MM.1S (cell line): ENCODE data around the gene BABAM1.

ENCODE experiments used
- EZH2 ChIP-seq: fragments of 300-600 bp; sonication (generic); optimal IDR thresholded peaks from 2 replicates; pipeline ENCODE3; 2017; ENCODE audit warnings: low read depth, mild to moderate bottlenecking, antibody characterized with exemption, low read length, mixed read lengths
- EZH2phosphoT487 ChIP-seq: fragments of 300-600 bp; sonication (generic); IDR thresholded peaks from 2 replicates; pipeline ENCODE4 v1.6.1; 2018; ENCODE audit warnings: antibody characterized with exemption, low read length
- TF ChIP-seq, protein P1 (sequence below): fragments of 300-600 bp; sonication (generic); IDR thresholded peaks from 2 replicates; pipeline ENCODE4 v1.5.1; 2016; ENCODE audit warnings: antibody characterized with exemption, low read length, mixed read lengths

DNA sequence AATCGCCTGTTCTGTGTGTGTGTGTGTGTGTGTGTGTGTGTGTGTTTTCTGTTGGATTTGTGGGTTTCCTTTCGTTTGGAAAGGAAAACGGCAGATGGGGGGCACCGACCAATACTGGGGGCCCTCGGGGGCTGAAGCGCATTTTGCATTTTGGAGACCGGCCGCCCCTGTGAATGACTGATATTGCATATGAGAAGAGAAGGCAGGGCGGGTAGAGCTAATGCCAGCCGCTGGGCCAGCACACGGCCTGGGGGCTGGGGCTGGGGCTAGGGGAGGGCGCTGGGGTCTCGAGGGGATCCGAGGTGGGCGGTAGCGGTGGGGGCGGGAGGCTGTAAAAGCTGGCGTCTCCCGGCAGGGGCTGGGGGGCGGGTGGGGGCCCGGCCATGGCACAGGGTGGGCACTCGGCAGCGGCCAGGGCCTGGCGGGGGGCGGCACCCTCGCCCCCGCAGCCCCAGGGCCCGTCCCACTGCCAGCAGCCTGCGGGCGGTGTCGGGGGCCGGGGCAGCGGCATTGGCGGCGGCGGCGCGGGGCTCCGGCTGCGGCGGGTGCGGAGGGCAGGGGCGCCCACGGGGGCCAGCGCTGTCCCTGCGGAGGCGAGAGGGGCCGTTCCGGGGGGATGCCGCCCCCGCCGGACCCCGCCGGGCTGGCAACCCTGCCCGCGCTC is 56.2 kb downstream of the BABAM1 start:
- TF ChIP-seq, protein P1, sequence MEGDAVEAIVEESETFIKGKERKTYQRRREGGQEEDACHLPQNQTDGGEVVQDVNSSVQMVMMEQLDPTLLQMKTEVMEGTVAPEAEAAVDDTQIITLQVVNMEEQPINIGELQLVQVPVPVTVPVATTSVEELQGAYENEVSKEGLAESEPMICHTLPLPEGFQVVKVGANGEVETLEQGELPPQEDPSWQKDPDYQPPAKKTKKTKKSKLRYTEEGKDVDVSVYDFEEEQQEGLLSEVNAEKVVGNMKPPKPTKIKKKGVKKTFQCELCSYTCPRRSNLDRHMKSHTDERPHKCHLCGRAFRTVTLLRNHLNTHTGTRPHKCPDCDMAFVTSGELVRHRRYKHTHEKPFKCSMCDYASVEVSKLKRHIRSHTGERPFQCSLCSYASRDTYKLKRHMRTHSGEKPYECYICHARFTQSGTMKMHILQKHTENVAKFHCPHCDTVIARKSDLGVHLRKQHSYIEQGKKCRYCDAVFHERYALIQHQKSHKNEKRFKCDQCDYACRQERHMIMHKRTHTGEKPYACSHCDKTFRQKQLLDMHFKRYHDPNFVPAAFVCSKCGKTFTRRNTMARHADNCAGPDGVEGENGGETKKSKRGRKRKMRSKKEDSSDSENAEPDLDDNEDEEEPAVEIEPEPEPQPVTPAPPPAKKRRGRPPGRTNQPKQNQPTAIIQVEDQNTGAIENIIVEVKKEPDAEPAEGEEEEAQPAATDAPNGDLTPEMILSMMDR = no peak
- TF ChIP-seq EZH2 (no peak), EZH2phosphoT487 (no peak)
